Measurements from ENCODE around the gene MPO. TPM values are rescaled to one million over a fixed set of nuclear protein-coding genes. Genes with fewer than 3 reads are reported as not detected.
A peak's percentile ranks its signal among the peaks of the same experiment; 100 is the strongest.

Gene MPO
- total RNA-seq, 1 donor from 2014 or later, result 0.08 TPM

DNA sequence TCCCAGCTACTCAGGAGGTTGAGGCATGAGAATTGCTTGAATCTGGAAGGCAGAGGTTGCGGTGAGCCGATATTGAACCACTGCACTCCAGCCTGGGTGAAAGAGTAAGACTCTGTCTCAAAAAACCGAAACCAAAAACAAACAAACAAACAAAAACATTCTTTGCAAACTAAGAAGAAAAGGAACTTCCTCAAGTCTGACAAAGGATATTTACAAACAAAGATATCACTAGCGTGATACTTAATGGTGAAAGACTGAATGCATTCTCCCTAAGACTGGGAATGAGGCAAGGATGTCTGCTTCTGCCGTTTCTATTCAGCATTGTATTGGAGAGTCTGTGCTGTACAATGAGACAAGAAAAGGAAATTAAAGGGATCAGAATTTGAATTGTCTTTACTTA, 10.5 kb upstream of the MPO start:
- intact Hi-C loops (cut with DNase I), result no loop called here
- no peak for ATAC-seq
- no peak for DNase-seq (ENCODE audit: missing footprints)

DNA sequence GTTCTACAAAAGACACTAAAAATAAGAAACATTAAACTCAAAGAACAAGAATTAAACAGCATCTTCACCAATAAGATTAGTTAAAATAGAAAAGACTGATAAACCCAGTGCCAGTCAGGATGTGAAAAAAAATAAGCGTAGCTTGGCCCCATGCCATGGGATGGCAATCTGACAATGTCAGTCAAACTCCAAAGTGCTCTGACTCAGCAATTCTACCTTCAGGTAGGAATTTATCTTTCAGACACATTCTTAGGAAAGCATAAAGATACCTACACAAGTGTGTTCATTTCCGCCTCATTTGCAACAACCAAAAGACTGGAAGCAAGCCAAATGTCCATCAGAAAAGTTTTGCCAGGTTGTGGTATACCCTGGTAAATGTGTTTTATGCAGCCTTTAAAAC, 9.1 kb upstream of the MPO start:
- intact Hi-C loops (cut with DNase I), result no loop called here
- ATAC-seq, result no peak
- DNase-seq (ENCODE audit: missing footprints), result no peak

DNA sequence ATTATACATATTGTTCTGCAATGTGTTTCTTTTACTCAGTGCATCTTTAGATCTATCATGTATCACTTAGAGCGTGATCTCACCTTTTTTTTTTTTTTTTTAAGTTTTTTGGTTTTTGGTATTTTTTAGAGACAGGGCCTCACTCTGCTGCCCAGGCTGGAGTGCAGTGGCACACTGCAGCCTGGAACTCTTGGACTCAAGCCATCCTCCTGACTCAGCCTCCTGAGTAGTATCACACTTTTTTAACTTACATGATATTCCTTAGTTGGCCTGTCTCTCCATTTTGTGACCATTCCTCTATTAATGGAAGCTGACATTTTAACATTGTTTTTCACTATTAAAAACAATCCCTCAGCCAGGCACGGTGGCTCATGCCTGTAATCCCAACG, 4.7 kb upstream of the MPO start:
- ATAC-seq, result no peak
- intact Hi-C loops (cut with DNase I), result no loop called here
- DNase-seq (ENCODE audit: missing footprints), result no peak

DNA sequence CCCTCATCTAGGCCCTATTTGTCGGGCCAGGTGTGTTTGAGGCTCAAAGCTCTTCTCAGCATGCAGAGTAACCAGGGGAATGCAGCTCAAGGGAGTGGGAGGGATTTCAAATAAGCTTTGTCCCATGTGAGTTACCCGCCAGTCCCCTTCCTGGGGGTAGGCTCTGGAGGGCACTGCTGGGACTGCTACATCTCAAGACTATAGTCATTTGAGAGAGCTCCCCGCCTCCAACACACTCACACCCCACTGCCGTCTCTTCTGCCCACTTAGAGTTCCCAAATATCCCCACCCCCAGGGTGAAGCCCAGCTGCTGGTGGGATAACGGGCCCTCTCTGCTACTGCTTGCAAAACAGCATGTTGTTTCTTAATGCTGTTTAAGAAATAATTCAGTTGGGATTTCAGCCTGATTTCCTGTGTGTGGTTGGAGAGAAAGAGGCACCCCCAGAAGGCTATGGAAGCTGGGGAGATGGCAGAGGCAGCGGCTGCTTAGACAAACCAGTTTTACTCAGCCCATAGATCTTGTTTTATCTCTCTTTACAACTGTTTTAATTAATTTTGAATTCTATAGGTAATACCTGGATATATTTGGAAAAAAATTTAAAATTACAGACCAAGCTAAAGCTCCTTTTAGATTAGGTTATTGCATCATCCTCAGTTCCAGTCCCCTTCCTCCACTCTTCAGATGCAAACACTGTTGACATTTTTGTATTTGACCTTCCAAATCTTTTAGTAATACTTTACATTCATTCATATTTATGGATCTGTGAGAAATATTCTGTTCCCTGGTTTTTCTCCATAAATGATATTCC, 4.1 kb upstream of the MPO start:
- DNase-seq (ENCODE audit: missing footprints), result no peak
- ATAC-seq, result no peak
- intact Hi-C loops (cut with DNase I), result no loop called here

DNA sequence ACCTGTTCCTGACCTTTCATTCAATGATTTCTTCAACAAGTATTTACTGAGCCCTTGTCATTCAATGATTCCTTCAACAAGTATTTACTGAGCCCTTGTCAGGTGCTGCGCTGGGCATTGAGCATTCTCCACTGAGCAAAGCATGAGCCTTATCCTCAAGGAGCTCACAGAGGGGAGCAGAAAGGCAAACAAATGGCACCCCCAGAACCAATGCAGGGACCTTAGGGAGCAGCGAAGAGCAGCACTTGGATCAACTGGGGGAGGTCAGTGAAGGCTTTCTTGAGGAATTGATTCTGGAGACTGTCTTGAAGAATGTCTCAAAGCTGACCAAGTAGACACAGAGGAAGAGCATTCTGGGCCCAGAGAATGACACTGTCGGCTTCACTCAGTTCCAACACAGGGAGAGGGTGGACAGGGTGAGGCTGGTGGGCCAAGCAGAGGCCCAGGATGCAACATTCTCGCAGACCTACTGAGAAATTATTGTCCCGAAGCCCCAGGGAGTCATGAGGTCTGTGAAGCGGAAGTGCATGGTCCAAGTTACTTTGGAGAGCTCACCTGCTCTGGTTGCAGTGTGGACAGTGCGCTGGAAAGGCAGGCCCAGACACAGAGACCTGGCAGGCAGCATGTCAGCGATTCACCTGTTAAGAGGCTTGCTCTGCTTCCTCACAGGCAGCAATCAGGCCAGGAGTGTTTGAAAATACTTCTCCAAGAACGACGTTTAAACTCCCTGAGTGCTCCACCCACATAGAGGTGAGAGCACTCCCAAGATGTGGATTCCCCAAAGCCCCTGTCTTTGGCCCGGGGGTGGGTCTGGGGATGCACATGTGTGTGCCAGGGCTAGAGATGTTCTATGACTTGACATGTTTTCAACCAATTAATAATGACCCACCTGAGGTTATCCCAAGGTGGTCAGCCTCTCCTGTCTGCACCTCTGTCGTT, 3.2 kb upstream of the MPO start:
- ATAC-seq (no peak), DNase-seq (ENCODE audit: missing footprints) (no peak)
- intact Hi-C loops (cut with DNase I), result no loop called here

DNA sequence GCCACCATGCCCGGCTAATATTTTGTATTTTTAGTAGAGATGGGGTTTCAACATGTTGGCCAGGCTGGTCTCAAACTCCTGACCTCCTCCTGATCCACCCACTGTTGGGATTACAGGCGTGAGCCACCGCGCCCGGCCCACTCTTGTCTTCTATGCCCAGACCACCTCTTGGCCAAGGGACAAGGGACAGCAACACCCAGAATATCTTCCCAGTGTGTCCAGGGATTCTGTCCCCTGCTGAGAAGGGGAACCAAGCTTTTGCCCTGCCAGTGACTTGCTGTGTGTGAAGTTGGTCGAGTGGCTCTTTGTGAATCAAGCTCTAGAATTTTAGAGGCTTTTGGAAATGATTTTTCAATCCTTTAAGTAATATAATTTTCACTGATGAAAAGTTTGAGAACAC, 1.7 kb upstream of the MPO start:
- no peak for ATAC-seq
- DNase-seq (ENCODE audit: missing footprints), result no peak
- intact Hi-C loops (cut with DNase I), result no loop called here

DNA sequence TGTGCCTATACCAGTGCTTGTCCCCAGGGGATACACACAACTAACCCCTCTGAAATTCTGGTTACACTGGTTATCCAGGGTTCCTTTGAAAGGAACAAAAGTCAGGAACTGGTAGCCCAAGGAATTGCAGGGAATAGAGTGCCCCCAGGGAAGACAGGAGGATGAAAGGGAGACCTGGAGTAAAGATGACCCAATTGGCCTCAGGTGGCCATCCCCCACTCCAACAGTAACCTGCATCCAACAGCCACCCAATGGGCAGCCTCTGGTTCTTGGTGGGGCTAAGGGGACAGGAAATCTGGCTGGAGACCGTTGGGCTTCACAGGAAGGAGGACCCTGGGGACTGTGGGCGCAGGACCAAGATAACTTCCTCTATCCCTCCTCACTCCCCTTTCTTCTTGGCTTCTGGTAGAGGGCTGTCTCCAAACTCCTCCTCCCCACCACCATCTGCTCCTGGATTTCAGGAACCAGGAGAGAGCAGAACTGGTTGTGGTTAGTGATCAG, 826 bp upstream of the MPO start:
- ATAC-seq (no peak), DNase-seq (ENCODE audit: missing footprints) (no peak)
- intact Hi-C loops (cut with DNase I), result no loop called here

DNA sequence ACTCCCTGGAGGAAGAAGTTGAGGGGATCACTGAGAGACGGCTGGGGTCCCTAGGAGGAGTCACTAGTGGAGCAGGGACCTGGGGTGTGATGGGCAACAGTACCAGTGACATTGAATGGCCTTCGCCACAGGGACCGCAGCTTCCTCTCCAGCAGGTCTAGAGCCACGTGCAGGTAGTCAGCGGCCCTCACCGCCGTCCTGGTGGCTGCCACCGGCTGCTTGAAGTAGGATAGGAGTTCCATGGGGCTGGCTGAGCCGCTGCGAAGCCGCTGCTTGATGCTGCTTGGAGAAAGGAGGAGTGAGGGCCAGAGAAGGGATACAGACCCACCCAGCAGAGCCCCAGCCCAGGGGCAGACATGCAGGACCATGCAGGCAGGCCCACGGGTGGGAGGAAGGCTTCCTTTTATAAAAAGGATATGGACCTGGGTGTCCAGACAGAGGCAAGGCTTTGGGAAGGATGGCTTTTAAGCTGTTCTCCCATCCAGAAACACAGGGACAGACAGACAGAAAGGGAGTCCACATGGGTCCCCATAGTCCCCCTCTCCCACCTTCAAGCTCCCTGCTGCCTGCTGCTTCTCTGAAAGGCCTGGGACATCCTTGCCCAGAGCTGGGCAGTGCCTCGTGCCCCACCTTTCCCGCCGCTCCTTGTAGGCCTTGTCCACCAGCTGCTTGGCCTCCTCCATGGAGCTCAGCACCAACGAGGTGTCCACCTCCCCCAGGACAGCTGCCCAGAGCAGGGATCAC, 827 bp downstream of the MPO start:
- ATAC-seq, result no peak
- no peak for DNase-seq (ENCODE audit: missing footprints)
- intact Hi-C loops (cut with DNase I), result no loop called here

DNA sequence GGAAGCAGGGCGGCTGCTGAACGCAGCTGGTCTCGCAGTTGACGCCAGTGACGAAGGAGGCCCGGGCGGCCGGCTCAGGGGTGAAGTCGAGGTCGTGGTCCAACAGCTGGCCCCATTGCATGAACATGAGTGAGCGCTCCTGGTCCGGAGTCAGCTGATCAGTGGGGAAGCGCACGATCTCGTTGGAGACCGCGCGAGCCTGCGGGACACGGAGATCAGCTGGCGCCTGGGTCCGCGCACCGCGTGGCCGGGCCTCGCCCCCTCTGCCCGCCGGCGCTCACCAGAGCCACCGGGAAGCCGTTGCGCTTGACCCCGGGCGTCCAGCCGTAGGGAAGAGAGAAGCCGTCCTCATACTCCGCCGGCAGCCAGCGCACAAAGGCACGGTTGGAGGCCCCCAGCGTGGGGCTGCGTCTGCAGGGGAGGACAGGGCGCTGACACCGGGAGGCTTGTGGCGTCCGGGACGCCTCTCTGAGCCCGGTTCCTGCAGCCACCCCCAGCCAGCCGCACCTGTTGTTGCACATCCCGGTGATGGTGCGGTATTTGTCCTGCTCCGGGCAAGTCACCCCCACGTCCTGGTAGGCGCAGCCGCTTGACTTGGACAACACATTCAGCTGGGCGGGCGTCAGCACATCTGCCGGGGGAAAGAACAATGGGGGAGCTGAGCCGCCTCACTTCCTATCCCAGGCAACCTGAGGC, 1.6 kb downstream of the MPO start:
- peak; percentile 87 for DNase-seq (ENCODE audit: missing footprints)
- peak; percentile 85 for ATAC-seq
- intact Hi-C loops (cut with DNase I), result no loop called here

DNA sequence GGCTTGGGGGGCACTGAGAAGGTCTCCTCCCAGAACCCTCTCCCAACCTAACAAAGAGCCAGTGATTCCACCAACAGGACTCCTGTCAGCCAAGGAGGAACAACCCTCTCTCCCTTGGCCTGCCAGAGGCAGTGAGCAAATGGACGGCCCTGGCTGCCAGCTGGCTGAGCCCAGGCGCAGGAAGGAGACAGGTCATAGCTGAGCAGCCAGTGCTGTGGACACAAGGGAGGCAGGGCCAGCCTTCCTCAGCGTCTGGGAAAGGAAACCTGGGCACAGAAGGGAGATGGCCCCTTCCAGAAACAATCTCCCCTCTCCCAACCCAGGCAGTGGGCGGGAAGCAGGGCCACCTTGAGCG, 2.1 kb downstream of the MPO start:
- peak; percentile 86 for ATAC-seq
- intact Hi-C loops (cut with DNase I), result no loop called here
- peak; percentile 74 for DNase-seq (ENCODE audit: missing footprints)

DNA sequence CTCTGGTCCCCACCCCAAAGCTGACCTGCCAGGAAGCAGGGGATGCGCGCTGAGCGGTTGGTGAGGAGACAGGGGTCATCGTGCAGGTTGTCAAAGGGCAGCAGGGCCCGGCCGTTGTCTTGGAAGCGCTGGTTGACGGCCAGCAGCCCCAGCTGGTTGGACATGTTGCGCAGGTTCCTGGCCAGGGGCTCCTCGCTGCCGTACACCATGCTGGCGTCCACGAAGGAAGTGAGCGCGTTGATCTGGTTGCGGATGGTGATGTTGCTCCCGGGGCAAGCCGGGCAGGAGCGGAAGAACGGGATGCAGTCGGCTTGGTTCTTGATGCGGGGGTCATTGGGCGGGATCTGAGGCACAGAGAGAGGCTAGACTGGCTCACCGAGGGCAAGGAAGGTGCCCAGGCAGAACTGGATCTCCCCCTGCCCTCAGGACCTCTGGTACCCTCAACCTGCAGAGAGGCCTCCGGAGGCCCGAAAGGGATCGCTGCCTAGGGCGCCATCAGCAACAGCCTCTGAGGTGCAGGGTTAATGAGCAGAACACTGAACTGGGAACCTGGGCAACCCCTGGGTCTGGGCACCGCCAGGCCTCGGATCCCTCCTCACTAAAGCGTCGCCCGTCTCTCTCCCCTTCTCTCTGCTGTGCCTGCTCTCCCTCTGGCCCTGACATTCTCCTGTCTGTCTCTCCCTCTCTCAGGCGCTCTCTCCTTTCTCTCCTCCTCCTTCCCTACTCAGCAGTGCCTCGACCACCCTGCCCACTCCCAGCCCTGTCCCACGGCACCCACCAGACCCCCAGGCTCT, 2.7 kb downstream of the MPO start:
- DNase-seq (ENCODE audit: missing footprints), result peak; percentile 76

DNA sequence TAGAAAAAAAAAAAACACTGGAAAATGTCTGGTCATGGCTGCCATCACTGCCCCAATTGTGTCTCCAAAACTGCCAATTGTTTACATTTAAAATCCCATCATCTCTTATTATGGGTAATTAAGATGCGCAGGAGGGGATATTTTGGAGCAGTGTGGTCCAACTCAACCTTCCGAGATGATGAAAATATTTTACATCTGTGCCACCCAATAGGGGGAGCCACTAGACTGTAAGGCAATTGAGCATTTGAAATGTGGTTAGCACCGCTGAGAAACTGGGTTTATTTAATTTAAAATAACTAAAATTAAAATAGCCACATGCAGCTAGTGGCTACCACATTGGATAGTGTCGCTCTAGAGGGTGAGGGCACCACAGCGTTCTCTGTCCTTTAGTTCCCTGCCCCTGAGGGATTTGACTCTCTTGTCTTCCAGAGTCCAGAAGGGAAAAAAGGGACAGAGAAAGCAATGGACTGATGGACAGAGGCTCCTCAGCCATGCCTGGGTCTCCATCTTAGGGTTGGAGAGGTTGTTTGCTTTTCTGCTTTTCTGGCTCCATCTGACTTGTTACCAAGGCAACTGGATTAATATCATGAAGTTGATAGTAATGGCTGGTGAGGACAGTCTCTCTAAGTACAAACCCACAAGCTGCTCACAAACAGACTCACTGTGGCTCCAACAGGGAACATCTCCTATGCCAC, 3.5 kb downstream of the MPO start:
- DNase-seq (ENCODE audit: missing footprints), result no peak
- intact Hi-C loops (cut with DNase I), result no loop called here
- ATAC-seq, result no peak

More for the DNA sequence above, 2.7 kb downstream of the MPO start:
- intact Hi-C loops (cut with DNase I), result no loop called here
- ATAC-seq, result no peak

DNA sequence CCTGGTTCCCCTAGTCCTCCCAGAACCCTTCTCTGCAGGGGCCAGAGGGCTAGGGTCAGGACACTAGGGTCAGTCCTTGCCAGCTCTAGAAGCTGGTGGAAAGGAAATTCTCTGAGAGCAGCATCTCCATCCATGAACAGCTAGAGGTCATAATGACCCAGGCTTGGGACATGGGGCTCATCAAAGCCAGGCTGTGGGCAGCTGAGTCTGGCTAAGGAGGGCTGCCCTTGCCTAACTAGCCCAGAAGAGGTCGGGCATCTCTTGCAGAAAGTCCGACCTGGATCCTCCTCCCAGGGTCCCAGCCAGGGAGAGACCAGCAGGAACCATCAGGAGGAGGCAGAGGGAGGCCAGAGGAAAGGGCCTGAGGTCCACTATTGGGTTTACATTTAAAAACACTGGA, 4.3 kb downstream of the MPO start:
- ATAC-seq (no peak), DNase-seq (ENCODE audit: missing footprints) (no peak)
- intact Hi-C loops (cut with DNase I), result no loop called here

DNA sequence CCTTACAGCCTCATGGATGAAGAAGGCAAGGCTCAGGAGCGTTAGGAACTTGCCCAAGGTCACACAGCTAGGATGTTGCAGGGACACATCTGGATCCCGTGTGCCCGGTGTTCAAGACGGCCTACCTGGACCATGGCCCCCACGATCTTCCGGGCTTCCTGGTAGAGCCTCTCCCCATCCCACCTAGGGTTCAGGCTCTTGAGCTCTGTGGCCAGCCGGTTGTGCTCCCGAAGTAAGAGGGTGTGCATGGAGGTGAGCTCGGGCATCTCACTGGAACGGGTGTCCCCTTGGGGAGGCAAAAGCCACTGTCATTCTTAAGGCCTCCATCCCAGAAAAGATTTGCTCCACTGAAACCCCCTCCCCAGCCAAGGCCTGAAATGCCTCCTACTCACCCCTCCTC, 5.3 kb downstream of the MPO start:
- no peak for DNase-seq (ENCODE audit: missing footprints)
- intact Hi-C loops (cut with DNase I), result no loop called here
- ATAC-seq, result no peak

DNA sequence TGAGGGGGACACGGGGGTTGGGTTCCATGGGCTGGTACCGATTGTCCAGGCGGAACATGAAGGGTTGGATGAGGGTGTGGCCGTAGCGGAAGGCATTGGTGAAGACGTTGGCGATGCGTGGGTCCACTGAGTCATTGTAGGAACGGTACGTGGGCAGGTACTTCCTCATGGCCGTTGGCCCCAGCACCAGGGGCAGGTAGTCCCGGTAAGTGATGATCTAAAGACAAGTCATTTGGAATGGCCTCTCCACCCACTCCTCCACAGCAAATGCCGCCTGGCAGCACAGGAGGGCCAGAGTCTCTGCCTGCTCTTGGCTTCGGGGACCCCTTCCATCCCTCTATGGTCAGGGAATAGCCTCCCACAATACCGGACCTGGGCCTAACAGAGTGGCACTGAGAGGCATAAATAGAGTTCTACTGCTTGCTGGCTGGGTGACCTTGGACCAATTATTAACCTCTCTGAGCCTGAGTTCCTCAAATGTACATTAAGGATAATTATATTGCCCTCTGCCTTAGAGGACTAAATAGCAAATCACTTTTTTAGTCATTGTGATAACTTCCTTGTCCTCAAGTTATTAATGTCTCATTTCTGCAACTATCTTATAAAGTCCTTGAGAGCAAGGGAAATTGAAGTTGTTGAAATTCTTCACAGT, 7.2 kb downstream of the MPO start:
- ATAC-seq, result no peak
- DNase-seq (ENCODE audit: missing footprints), result no peak
- intact Hi-C loops (cut with DNase I), result no loop called here

DNA sequence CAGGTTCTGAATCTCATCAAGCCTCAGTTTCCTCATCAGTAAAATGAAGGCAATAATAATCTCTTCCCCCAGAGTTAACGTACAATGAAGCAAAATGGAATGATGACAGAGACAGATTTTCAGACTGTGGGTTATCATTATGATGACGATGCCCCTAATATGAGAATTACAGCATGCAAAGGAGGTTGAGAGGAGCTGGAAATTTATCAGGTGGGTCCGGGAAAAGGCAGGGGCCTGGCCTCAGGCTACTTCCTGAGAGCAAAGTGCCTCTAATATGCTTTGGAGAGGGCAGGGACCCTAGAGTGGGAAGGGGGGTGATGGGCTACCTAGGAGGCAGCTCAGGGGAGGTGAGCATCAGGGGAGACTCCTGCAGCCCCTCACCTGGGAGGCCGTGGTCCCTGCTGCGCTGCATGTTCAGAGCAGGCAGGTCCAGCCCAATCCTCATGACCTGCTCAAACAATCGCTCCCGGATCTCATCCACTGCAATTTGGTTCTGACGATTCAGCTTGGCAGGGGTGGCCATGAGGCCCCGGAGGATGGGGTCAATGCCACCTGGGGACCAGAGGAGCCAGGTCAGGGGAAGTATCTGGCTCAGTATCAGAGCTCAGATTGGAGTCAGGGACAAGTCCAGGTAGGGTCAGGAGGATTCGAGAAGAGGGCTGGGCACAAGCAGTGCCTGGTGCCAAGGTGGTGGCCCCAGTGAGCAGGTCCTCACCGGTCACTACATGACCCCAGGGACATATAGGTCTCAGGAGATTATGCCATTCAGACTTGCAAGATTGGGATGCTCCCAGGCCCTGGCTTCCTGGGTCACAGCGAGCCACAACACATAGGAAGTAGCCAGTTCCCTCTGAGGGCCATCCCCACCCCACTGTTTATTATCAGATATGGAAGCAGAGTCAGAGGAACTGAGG, 8.1 kb downstream of the MPO start:
- DNase-seq (ENCODE audit: missing footprints) (no peak), ATAC-seq (no peak)
- intact Hi-C loops (cut with DNase I), result no loop called here

Measured in Right ventricle myocardium inferior (tissue), 1 donor.